Erythroblast (primary cell): ENCODE data around the gene RDH14.
A peak's percentile ranks its signal among the peaks of the same experiment; 100 is the strongest.

Experiments
- DNase-seq, 2 experiments: peaks; one replicate each; lab custom pipeline; 2025; lab: John Stamatoyannopoulos, UW
- GATA1 ChIP-seq: IDR thresholded peaks from 2 replicates; pipeline ENCODE4 v1.6.1; 2011; ENCODE audit warnings: low read depth, mild to moderate bottlenecking, control low read depth, low read length, moderate library complexity
- POLR2A ChIP-seq: IDR thresholded peaks from 2 replicates; pipeline ENCODE4 v1.6.1; 2011; ENCODE audit warnings: mild to moderate bottlenecking, low read length

The RDH14 gene

DNA sequence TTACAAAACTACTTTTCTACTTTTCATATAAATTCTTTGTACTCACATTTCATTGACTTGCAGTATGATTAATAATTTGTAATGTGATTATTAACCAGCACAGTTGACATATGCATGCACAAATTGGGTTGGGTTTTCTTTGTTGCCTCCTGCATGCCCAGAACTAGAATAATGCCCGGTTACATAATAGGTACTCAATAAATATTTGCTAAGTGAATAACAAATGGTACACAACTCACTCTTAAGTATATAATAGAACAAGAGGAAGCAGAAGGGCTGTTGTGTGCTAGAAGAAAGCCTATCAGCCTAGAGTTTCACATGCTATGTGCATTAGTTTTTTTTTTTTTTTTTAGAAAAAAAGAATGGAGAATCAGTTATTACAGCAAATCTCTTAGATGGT lies 9.3 kb downstream of the RDH14 start:
- DNase-seq = no peak
- TF ChIP-seq POLR2A (no peak), GATA1 (no peak)

- peak; percentile 10 to 29 for DNase-seq
- no peak for TF ChIP-seq POLR2A
- TF ChIP-seq GATA1 = no peak
These were observed 10.0 kb downstream of the RDH14 start for GRCh38 chr2:18550433-18550832.

- TF ChIP-seq POLR2A (no peak), GATA1 (no peak)
- DNase-seq = no peak
These were observed 11.4 kb downstream of the RDH14 start for GRCh38 chr2:18549083-18549482.

- DNase-seq = peak; percentile 34 to 40
- peak; percentile 24 for TF ChIP-seq POLR2A
- TF ChIP-seq GATA1 = no peak
These were observed 11.8 kb downstream of the RDH14 start for GRCh38 chr2:18548621-18549020.

- DNase-seq = no peak
- TF ChIP-seq GATA1 = no peak
- no peak for TF ChIP-seq POLR2A
These were observed 13.9 kb downstream of the RDH14 start for GRCh38 chr2:18546567-18546966.

GRCh38 chr2:18545384-18545783 lies 15.1 kb downstream of the RDH14 start:
- peak in 1 of 2 experiments; percentile 8 for DNase-seq
- TF ChIP-seq POLR2A = no peak

- TF ChIP-seq POLR2A = no peak
- TF ChIP-seq GATA1 = no peak
- DNase-seq = no peak
These were observed 16.3 kb downstream of the RDH14 start for GRCh38 chr2:18544171-18544570.

DNA sequence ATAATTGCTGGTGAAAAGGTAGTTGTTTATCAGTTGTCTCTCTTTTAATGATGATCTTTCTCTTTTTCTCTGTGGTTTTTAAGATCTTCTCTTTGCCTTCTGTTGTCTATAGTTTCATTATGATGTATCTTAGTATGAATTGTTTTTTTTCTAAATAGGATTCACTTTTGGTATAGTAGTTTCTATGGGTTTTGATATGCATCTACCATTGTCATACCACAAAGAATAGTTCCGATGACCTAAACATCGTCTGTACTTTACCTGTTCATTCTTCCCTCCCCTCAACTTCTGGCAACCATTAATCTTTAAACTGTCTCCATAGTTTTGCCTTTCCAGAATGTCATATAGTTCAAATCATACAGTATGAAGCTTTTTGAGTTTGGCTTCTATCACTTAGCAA lies 19.6 kb downstream of the RDH14 start:
- TF ChIP-seq GATA1 (no peak), POLR2A (no peak)
- DNase-seq = no peak

DNA sequence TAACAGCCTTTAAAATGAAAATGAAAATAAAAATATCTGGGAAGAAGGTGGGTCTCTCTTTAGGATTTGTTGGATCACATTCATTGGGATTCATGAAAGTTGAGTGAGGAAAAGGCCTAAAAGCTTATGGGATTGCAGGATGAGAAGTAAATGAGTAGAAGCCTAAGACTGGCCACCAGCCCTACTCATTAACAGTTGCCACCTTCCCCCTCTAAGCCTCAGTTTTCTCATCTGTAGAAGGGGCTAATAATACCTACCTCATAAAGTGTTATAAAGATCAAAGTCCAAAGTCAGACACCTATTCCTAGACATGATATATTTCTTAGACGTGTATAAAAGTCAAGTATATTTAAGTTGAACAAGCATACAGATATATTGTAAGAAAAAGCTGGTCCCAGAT lies 23.8 kb downstream of the RDH14 start:
- no peak for TF ChIP-seq POLR2A
- TF ChIP-seq GATA1 = no peak
- DNase-seq = no peak

DNA sequence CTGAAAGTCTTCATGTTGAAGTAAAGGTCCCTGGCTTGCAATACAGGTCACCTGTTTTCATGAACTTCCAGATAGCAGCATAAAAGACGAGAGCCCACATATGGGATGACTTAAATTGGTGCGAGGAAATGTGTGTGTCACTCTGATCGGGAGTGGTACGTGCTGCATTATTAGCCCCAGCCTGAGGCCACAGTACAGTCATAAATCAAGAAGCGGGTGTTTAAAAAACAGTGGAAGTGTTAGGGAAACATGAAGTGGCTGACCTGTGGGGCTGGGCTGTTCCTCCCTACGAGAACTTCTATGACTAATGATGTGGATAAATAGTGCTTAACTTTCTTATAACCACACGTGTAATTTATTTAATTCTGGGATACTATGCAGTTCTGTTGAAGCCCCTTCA lies 24.4 kb downstream of the RDH14 start:
- no peak for TF ChIP-seq GATA1
- TF ChIP-seq POLR2A = no peak
- no peak for DNase-seq

GRCh38 chr2:18531194-18531593 lies 29.3 kb downstream of the RDH14 start:
- no peak for DNase-seq
- TF ChIP-seq POLR2A (no peak), GATA1 (no peak)

- TF ChIP-seq POLR2A = no peak
- no peak for DNase-seq
These were observed 32.6 kb downstream of the RDH14 start for GRCh38 chr2:18527822-18528221.

DNA sequence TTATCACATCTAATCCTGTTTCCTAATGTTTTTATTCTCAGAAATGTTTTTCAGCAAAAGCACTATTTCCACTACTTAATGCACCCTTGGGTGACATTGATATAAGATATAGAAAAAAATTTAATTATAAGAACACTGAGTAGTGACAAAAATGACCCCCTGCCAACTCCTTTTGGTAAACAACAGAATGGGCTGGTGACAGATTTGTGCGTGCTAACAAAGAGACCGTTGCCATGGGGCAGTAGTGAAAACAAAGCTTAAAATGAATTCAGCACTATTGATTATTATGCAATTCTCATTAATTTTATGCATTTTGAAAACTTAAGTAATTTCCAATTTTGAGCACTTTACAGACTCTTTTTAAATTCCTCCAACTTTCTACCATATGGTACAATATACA lies 33.1 kb downstream of the RDH14 start:
- DNase-seq = no peak
- TF ChIP-seq POLR2A (no peak), GATA1 (no peak)

DNA sequence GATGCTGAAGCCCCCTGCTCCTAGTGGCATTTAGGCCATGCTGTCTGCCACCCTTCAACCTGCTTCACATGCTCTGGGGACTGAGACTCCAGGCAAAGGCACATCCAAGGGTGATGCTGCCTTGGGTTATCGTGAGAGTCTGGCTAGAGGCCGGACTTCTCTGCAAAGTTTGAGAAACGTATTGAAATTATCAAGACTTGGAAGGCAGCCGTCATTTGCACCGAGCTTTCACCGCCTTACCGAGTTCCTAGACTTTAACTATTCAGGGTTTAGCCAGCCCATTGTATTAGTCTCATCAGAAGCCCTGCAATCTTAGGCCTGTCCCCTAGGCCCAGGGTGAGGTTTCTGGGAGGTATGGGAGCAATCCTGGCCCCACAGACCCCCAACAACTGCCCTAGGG lies 34.0 kb downstream of the RDH14 start:
- DNase-seq = no peak
- TF ChIP-seq POLR2A (no peak), GATA1 (no peak)

DNA sequence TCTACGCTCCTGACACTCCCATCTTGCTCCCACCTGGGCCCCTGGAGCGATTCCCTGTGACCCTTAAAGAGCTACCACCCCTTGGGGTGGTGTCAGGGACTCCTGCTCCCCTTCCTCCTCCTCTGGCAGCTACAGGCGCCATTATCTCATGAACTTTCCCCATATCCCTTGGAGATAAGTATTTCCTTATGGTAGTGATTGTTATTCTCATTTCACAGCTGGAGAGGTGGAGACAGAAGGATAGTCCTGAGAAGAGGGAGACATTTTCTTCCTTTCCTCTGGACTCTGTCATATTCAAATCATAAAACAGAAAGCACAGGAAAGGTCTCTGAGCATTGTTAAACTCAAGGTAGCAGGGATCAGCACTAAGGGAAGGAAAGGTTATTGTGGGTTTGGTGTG lies 34.6 kb downstream of the RDH14 start:
- DNase-seq = no peak
- no peak for TF ChIP-seq GATA1
- TF ChIP-seq POLR2A = no peak

DNA sequence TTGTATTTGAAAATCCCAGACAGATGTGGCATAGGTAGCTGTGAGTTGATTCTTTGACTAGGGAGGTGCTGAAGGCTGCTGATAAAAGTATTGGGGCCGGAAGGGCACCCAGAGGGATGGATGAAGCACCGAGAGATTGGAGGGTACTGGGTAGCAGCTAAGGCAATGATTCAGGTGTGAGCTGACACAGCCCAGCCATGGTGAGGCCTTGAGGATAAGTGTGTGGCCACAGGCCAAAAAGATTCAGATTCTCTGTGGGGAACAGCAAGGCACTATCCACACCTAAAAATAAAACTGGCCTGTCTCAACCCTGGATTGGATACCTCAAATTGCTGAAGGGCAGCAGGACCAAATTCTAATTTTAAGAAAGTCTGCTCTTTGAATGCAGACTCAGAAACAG lies 35.2 kb downstream of the RDH14 start:
- TF ChIP-seq POLR2A (no peak), GATA1 (no peak)
- DNase-seq = no peak
